K562 (cell line): ENCODE measurements around the gene SLC44A5. TPM values are rescaled to one million over a fixed set of nuclear protein-coding genes. Genes with fewer than 3 reads are reported as not detected.

Experiments
- ATAC-seq: fragments of 200-7000 bp; cut with Tn5 transposase; 3 replicates; pipeline ENCODE4 v1.9.1; 2020; ENCODE audit warnings: moderate library complexity
- BruUV-seq: library from RNA; stranded (reverse); fragments of 400-500 nt; replicated peaks from 2 replicates; lab custom pipeline; 2021; lab: Mats Ljungman, UMichigan
- CTCF ChIA-PET: fragments of 300-600 bp; formaldehyde crosslinking; extraction: SDS; loops from one replicate; lab custom pipeline; 2021; ENCODE audit warnings: low intra/inter-chr PET ratio; lab: Yijun Ruan, JAX
- POLR2A ChIA-PET: fragments of 300-600, 350-650 bp; sonication (Branson Sonifier 250); formaldehyde crosslinking; extraction: SDS; loops from one replicate; lab custom pipeline; 2021; ENCODE audit warnings: antibody characterized with exemption, inconsistent platforms; lab: Yijun Ruan, JAX
- DNase-seq, 4 experiments: peaks; one replicate each; pipeline versions ENCODE4 v3.0.0 to v3.0.0-alpha.2; 2011 to 2018; ENCODE audit warnings: low spot score in 3 of 4, mixed read lengths in 3 of 4; ENCODE audit errors: extremely low read depth in 1 of 4
- FAIRE-seq: peaks from 2 replicates; lab custom pipeline; 2011; peaks lifted over from hg19 to GRCh38; lab: Jason Lieb, UNC
- H2AFZ ChIP-seq: 2 replicates; pipeline ENCODE4 v1.6.0; 2011; ENCODE audit warnings: low read depth, low read length, control low read depth, inconsistent platforms
- H3K27ac ChIP-seq: fragments of 200-600 bp; 3 replicates; pipeline ENCODE4 v1.8.0; 2011; ENCODE audit warnings: low read depth, mild to moderate bottlenecking, control low read depth, inconsistent platforms, low read length, moderate library complexity, mixed read lengths; ENCODE audit errors: extremely low read depth
- H3K27me3 ChIP-seq, 2 experiments: fragments of 300-600 bp in 1 of 2; 2 replicates in 1 of 2; 3 replicates in 1 of 2; pipeline versions ENCODE4 v1.6.0 to v1.8.0; 2011; ENCODE audit warnings: inconsistent platforms in 2 of 2, low read length in 2 of 2, mild to moderate bottlenecking in 1 of 2, mixed read lengths in 1 of 2, moderate library complexity in 1 of 2; ENCODE audit not compliant: control insufficient read depth in 2 of 2, insufficient read depth in 2 of 2
- H3K36me3 ChIP-seq: fragments of 300-600 bp; 3 replicates; pipeline ENCODE4 v1.8.0; 2011; ENCODE audit warnings: mild to moderate bottlenecking, low read length, inconsistent platforms; ENCODE audit not compliant: control insufficient read depth, insufficient read depth
- H3K4me1 ChIP-seq, 2 experiments: fragments of 200-600 bp in 1 of 2; replicated peaks in 1 of 2; 2 replicates in 1 of 2; 3 replicates in 1 of 2; pipeline versions ENCODE4 v1.5.1 to v1.8.0; 2011; ENCODE audit warnings: inconsistent platforms in 2 of 2, low read length in 2 of 2, mild to moderate bottlenecking in 1 of 2, mixed read lengths in 1 of 2, moderate library complexity in 1 of 2; ENCODE audit not compliant: control insufficient read depth in 2 of 2, insufficient read depth in 2 of 2
- H3K4me2 ChIP-seq: 2 replicates; pipeline ENCODE4 v1.6.1; 2011; ENCODE audit warnings: low read length, control low read depth, inconsistent platforms, mixed read lengths; ENCODE audit not compliant: insufficient read depth
- H3K4me3 ChIP-seq: fragments of 200-600 bp; sonication (generic), shearing (Covaris generic); 2 replicates; pipeline ENCODE4 v1.5.1; 2016; ENCODE audit warnings: control low read depth, inconsistent platforms
- H3K79me2 ChIP-seq: fragments of 200-600 bp; 3 replicates; pipeline ENCODE4 v1.8.0; 2011; ENCODE audit warnings: low read length, inconsistent platforms; ENCODE audit not compliant: control insufficient read depth, insufficient read depth
- H3K9ac ChIP-seq, 2 experiments: 2 replicates each; pipeline versions ENCODE4 v1.6.0 to v1.6.1; 2011; ENCODE audit warnings: low read depth in 2 of 2, low read length in 2 of 2, control low read depth in 1 of 2, inconsistent platforms in 1 of 2, mild to moderate bottlenecking in 1 of 2, mixed read lengths in 1 of 2; ENCODE audit not compliant: insufficient read depth in 1 of 2
- H3K9me1 ChIP-seq: one replicate; pipeline ENCODE4 v1.6.0; 2011; ENCODE audit warnings: inconsistent platforms, mild to moderate bottlenecking, low read length, moderate library complexity; ENCODE audit not compliant: control insufficient read depth, insufficient read depth
- H3K9me3 ChIP-seq: replicated peaks from 2 replicates; pipeline ENCODE4 v1.5.1; 2011; ENCODE audit warnings: low read depth, low read length, inconsistent platforms; ENCODE audit not compliant: control insufficient read depth, insufficient read depth
- H4K20me1 ChIP-seq: replicated peaks from 2 replicates; pipeline ENCODE4 v1.6.1; 2011; ENCODE audit warnings: low read length, inconsistent platforms, mixed read lengths; ENCODE audit not compliant: control insufficient read depth, insufficient read depth
- ATF7 ChIP-seq: fragments of 450-650 bp; IDR thresholded peaks from 2 replicates; pipeline ENCODE4 v1.7.1; 2014; ENCODE audit warnings: mild to moderate bottlenecking, moderate library complexity
- DACH1 ChIP-seq: fragments of 450-650 bp; IDR thresholded peaks from 2 replicates; pipeline ENCODE4 v1.6.1; 2018; ENCODE audit not compliant: partially characterized antibody
- DEAF1 ChIP-seq: fragments of 450-650 bp; formaldehyde crosslinking; IDR thresholded peaks from 2 replicates; pipeline ENCODE4 v1.4.0; 2020; ENCODE audit warnings: mild to moderate bottlenecking, moderate library complexity
- FOSL1 ChIP-seq: fragments of 200-800 bp; sonication (Bioruptor generic); conservative IDR thresholded peaks from 2 replicates; pipeline ENCODE4 v1.6.1; 2016; ENCODE audit warnings: missing genetic modification characterization, missing compliant biosample characterization
- FOXA3 ChIP-seq, 2 experiments: fragments of 450-650 bp in 1 of 2; sonication (generic) in 1 of 2; formaldehyde crosslinking; IDR thresholded peaks in 1 of 2; conservative IDR thresholded peaks in 1 of 2; 2 replicates each; pipeline versions ENCODE4 v1.4.0 to v1.8.0; 2020 to 2022; ENCODE audit warnings: mild to moderate bottlenecking in 2 of 2, missing genetic modification reagents in 1 of 2
- MGA ChIP-seq: fragments of 450-650 bp; IDR thresholded peaks from 2 replicates; pipeline ENCODE4 v1.6.1; 2016; ENCODE audit warnings: mild to moderate bottlenecking, moderate library complexity
- POLR2H ChIP-seq: IDR thresholded peaks from 2 replicates; pipeline ENCODE4 v1.6.1; 2016; ENCODE audit warnings: missing genetic modification characterization, low read depth, mild to moderate bottlenecking, control low read depth, missing compliant biosample characterization, moderate library complexity
- SP1 ChIP-seq: sonication (generic); formaldehyde crosslinking; IDR thresholded peaks from 2 replicates; pipeline ENCODE4 v1.8.1; 2022; ENCODE audit warnings: mild to moderate bottlenecking, missing genetic modification reagents
- TAL1 ChIP-seq: fragments of 450-650 bp; IDR thresholded peaks from 2 replicates; pipeline ENCODE4 v1.6.1; 2016; ENCODE audit warnings: mild to moderate bottlenecking
- TBL1XR1 ChIP-seq, 2 experiments: IDR thresholded peaks; 2 replicates each; pipeline ENCODE4 v1.6.1; 2012; ENCODE audit warnings: improper control_type of control experiment in 2 of 2, low read length in 2 of 2, mild to moderate bottlenecking in 1 of 2
- ZNF717 ChIP-seq: fragments of 250-450 bp; sonication (Bioruptor Pico); IDR thresholded peaks from 2 replicates; pipeline ENCODE4 v1.5.0; 2021
- in situ Hi-C: fragments of 300-500 bp; cut with MboI; formaldehyde crosslinking; loops from 4 replicates; pipeline ENCODE4 v1.15.0; 2018; ENCODE audit warnings: inconsistent platforms, mixed read lengths
- intact Hi-C: fragments of 100-400 bp; cut with micrococcal nuclease; formaldehyde crosslinking; loops from 2 replicates; pipeline ENCODE4 v1.14.2; 2022
- polyA plus RNA-seq, 8 experiments: library from polyadenylated mRNA; depleted of rRNA in 4 of 8; stranded (reverse) in 5 of 8; unstranded in 3 of 8; fragments of >200 nt; fragmentation: Nextera tagmentation in 2 of 8; fragmentation: Illumina TruSeq in 1 of 8; extraction: Ambion mirVana in 2 of 8; extraction: Trizol in 1 of 8; gene quantifications; 2 replicates each; pipeline versions ENCODE4 v1.2.1 to v1.2.3, GENCODE V29; 2011 to 2014; ENCODE audit warnings: inconsistent platforms in 1 of 8, missing spikeins in 1 of 8
- total RNA-seq, 7 experiments: library from RNA; depleted of rRNA in 6 of 7; stranded (reverse); fragments of >200 nt in 6 of 7; fragmentation: Illumina TruSeq in 2 of 7; extraction: Trizol in 2 of 7; gene quantifications; 2 replicates each; pipeline versions ENCODE4 v1.2.1 to v1.2.3, GENCODE V29; 2011 to 2021; ENCODE audit warnings: low replicate concordance in 1 of 7

Gene SLC44A5
- total and polyA plus RNA-seq, 9 of the 15 experiments (the other 6 are each of a cell fraction or from before 2014, with no cell fraction given), result 1.2 to 10.1 (median 3.2) TPM

GRCh38 chr1:75640137-75640536, 29.2 kb upstream of the SLC44A5 start:
- peaks cover 0 to 5% of the 10 kb centered on the region in 2 experiments; a peak in 2 of 5 replicates for H3K4me1 ChIP-seq
- no TSS peak for BruUV-seq
- H4K20me1 ChIP-seq, result no peaks in the 10 kb centered on the region
- ChIA-PET CTCF (no interaction called here), POLR2A (no interaction called here)
- no peak overlapping the region for H3K4me2 ChIP-seq
- H3K9ac ChIP-seq, result no peak overlapping the region
- H3K79me2 ChIP-seq, result no peaks in the 10 kb centered on the region
- no peak overlapping the region for H3K4me3 ChIP-seq
- H3K9me1 ChIP-seq, result no peaks in the 10 kb centered on the region
- no peaks in the 10 kb centered on the region for H3K9me3 ChIP-seq
- H2AFZ ChIP-seq, result no peak overlapping the region
- FAIRE-seq (peak; percentile 78), ATAC-seq (peak; percentile 96), DNase-seq (peak in 2 of 4 experiments; percentile 35 to 68)
- in situ Hi-C loops, result no loop called here
- intact Hi-C loops, result loop anchor here (1.0 to 2.0 kb wide), 2 partner anchors 84 to 145 kb away; partner anchors contain the start of gene ACADM
- no peaks in the 10 kb centered on the region for H3K36me3 ChIP-seq
- H3K27ac ChIP-seq, result no peak overlapping the region
- no peaks in the 10 kb centered on the region for H3K27me3 ChIP-seq
- peak; percentile 72 for TF ChIP-seq MGA
- 0 out of 2 replicates have a peak, but pooled peaks have one; percentile 19 for TF ChIP-seq TAL1
- peak; percentile 44; the same call in 1 of the 2 replicates for TF ChIP-seq FOSL1 (tag)
- TF ChIP-seq ATF7, result peak; percentile 28; the same call in 1 of the 2 replicates
- TF ChIP-seq DACH1, result peak; percentile 14
- no peak for TF ChIP-seq POLR2H
- TF ChIP-seq FOXA3 (CRISPR knock-in tag; conservative IDR thresholded peaks at IDR 0.05 in 1 of 2, IDR thresholded peaks at IDR 0.05 in 1 of 2), result no peak
- no peak for TF ChIP-seq SP1 (CRISPR knock-in tag)
- TF ChIP-seq ZNF717, result no peak
- peak; percentile 76 for TF ChIP-seq DEAF1 (CRISPR knock-in tag)
- TF ChIP-seq TBL1XR1 (IDR thresholded peaks at IDR 0.05; ENCODE audit: low read length in 2 of 2), result peak in 1 of 2 experiments; percentile 56; a peak in 1 of 4 replicates
